Sigmoid colon (tissue), 7 donors: ENCODE data around the gene HIVEP2. TPM values are rescaled to one million over a fixed set of nuclear protein-coding genes. Genes with fewer than 3 reads are reported as not detected.

Source experiments
- DNase-seq: peaks from one replicate; pipeline ENCODE4 v3.0.0-alpha.2; 2019
- H3K27ac ChIP-seq, 4 donors: fragments of 200-600 bp; sonication (generic); one replicate each; pipeline ENCODE4 v1.5.1; 2016 to 2019; ENCODE audit warnings: mild to moderate bottlenecking in 1 of 4
- H3K27me3 ChIP-seq, 3 donors: fragments of 200-600 bp; sonication (generic); one replicate each; pipeline ENCODE4 v1.5.1; 2019; ENCODE audit warnings: mild to moderate bottlenecking in 1 of 3
- H3K36me3 ChIP-seq, 4 donors: fragments of 200-600 bp; sonication (generic); one replicate each; pipeline ENCODE4 v1.5.1; 2016 to 2019
- H3K4me1 ChIP-seq, 4 donors: fragments of 200-600 bp; sonication (generic); one replicate each; pipeline ENCODE4 v1.5.1; 2017 to 2019
- H3K4me3 ChIP-seq, 4 donors: fragments of 200-600 bp; sonication (generic); one replicate each; pipeline ENCODE4 v1.5.1; 2017 to 2019; ENCODE audit warnings: mild to moderate bottlenecking in 2 of 4, moderate library complexity in 1 of 4
- H3K9me3 ChIP-seq, 4 donors: fragments of 200-600 bp in 3 of 4; sonication (generic) in 3 of 4; one replicate each; pipeline versions ENCODE4 v1.5.1 to v1.6.1; 2013 to 2019
- EP300 ChIP-seq, 4 donors: sonication (generic); formaldehyde crosslinking; IDR thresholded peaks; one replicate each; pipeline ENCODE4 v1.6.1; 2017; ENCODE audit warnings: antibody characterized with exemption in 4 of 4
- POLR2A ChIP-seq, 2 donors: fragments of 450-650 bp; IDR thresholded peaks; one replicate each; pipeline ENCODE4 v1.6.1; 2016; ENCODE audit warnings: antibody characterized with exemption in 2 of 2, mild to moderate bottlenecking in 2 of 2, moderate library complexity in 2 of 2
- POLR2AphosphoS5 ChIP-seq, 4 donors: sonication (generic); formaldehyde crosslinking; IDR thresholded peaks; one replicate each; pipeline ENCODE4 v1.6.1; 2017; ENCODE audit warnings: antibody characterized with exemption in 4 of 4
- WGBS, 2 donors: extraction: QIAGEN DNeasy Blood & Tissue Kit; methylation state at CpG; one replicate each; pipeline ENCODE4 v1.1.7; 2013; 5-methylcytosine and 5-hydroxymethylcytosine counted together
- intact Hi-C: fragments of 100-400 bp; cut with DNase I; formaldehyde crosslinking; loops from one replicate; pipeline ENCODE4 v1.15.1; 2023
- polyA plus RNA-seq, 3 donors: library from polyadenylated mRNA; stranded (reverse); fragments of 200-250 nt; gene quantifications; one replicate each; pipeline ENCODE4 v1.2.3, GENCODE V29; 2013
- total RNA-seq, 4 donors: library from RNA; depleted of rRNA; stranded (reverse); fragments of >200 nt; gene quantifications; one replicate each; pipeline ENCODE4 v1.1.0, GENCODE V29; 2016
- TF ChIP-seq, protein P1 (sequence below), 4 experiments: fragments of 450-650 bp in 3 of 4; fragments of 200-600 bp in 1 of 4; IDR thresholded peaks; one replicate each; pipeline ENCODE4 v1.5.1; 2016 to 2019; ENCODE audit warnings: antibody characterized with exemption in 4 of 4, mild to moderate bottlenecking in 3 of 4, moderate library complexity in 2 of 4
- donor health status: healthy with polysubstance abuse.
- donor health status: Bipolar disorder and iron deficiency.
- donor health status: healthy.

Gene HIVEP2
- total and polyA plus RNA-seq, 7 donors: 1.8 to 21.7 (median 11.5) TPM

DNA sequence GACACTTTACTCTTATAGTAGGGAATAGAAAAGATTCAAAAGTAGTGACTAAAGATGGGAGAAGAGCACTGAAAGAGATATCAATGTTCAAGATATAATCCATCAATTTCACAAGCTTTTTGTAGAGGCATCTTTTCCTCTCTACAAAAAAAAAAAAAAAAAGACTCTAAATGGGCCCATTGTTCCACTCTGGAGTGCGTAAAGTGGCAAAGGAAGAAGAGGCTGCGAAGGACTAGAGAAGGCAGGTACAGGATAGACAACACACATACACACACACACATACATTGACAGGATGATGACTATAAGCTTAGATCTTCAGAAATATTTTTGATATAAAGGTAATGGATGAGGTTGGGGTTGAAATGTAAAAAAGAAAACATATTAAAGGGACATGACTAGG is 157.6 kb downstream of the HIVEP2 start:
- no peak overlapping the region for H3K4me3 ChIP-seq
- H3K27ac ChIP-seq: no peak overlapping the region
- intact Hi-C loops: no loop called here
- no peaks in the 10 kb centered on the region for H3K4me1 ChIP-seq
- H3K27me3 ChIP-seq: no peaks in the 10 kb centered on the region
- H3K9me3 ChIP-seq: no peaks in the 10 kb centered on the region
- no peaks in the 10 kb centered on the region for H3K36me3 ChIP-seq
- TF ChIP-seq, protein P1, sequence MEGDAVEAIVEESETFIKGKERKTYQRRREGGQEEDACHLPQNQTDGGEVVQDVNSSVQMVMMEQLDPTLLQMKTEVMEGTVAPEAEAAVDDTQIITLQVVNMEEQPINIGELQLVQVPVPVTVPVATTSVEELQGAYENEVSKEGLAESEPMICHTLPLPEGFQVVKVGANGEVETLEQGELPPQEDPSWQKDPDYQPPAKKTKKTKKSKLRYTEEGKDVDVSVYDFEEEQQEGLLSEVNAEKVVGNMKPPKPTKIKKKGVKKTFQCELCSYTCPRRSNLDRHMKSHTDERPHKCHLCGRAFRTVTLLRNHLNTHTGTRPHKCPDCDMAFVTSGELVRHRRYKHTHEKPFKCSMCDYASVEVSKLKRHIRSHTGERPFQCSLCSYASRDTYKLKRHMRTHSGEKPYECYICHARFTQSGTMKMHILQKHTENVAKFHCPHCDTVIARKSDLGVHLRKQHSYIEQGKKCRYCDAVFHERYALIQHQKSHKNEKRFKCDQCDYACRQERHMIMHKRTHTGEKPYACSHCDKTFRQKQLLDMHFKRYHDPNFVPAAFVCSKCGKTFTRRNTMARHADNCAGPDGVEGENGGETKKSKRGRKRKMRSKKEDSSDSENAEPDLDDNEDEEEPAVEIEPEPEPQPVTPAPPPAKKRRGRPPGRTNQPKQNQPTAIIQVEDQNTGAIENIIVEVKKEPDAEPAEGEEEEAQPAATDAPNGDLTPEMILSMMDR (IDR thresholded peaks at IDR 0.05): no peak
- TF ChIP-seq POLR2A (IDR thresholded peaks at IDR 0.05) (no peak), POLR2AphosphoS5 (IDR thresholded peaks at IDR 0.05) (no peak), EP300 (IDR thresholded peaks at IDR 0.05) (no peak)
- 93% methylated on average over 2 of the region's 2 CpGs for WGBS, 2 donors
- no peak for DNase-seq

- no peak for TF ChIP-seq POLR2A (IDR thresholded peaks at IDR 0.05)
- no peak for TF ChIP-seq EP300 (IDR thresholded peaks at IDR 0.05)
- TF ChIP-seq, protein P1 (IDR thresholded peaks at IDR 0.05): no peak
- no peak for TF ChIP-seq POLR2AphosphoS5 (IDR thresholded peaks at IDR 0.05)
- H3K9me3 ChIP-seq: no peaks in the 10 kb centered on the region
Measured at GRCh38 chr6:142786476-142786875, 158.5 kb downstream of the HIVEP2 start.

DNA sequence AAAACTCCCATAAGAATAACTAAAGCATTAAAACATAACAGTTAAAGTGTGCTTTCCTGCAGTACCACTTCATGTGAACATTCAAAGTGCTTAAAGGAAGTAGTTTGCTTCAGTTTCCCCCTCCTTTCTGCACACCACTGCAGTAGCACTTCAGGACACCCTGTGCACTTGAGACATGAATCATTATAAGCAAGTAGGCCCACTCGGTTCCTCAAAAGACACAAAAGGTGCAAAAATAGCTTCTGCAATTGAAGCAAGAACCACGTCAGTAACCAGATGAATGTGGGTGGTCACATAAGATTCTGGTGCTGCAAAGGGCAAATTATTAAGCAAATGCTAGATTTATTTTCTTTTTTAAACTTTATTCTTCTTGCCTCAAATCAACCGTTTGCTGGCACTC is 160.6 kb downstream of the HIVEP2 start:
- Histone ChIP-seq H3K27me3 (no peaks in the 10 kb centered on the region), H3K27ac (no peak overlapping the region), H3K36me3 (peaks cover 0 to 3% (median 0%) of the 10 kb centered on the region in 4 donors), H3K9me3 (no peaks in the 10 kb centered on the region), H3K4me1 (no peaks in the 10 kb centered on the region), H3K4me3 (no peak overlapping the region)
- intact Hi-C loops: no loop called here
- TF ChIP-seq, protein P1 (IDR thresholded peaks at IDR 0.05): no peak
- TF ChIP-seq POLR2AphosphoS5 (IDR thresholded peaks at IDR 0.05) (peak in 1 of 4 donors; percentile 32), EP300 (IDR thresholded peaks at IDR 0.05) (peak in 1 of 4 donors; percentile 14)
- no peak for DNase-seq
- 51 to 79% methylated on average over 3 of the region's 3 CpGs for WGBS, 2 donors

More at GRCh38 chr6:142786476-142786875, 158.5 kb downstream of the HIVEP2 start:
- Histone ChIP-seq H3K36me3 (peaks cover 0 to 3% (median 0%) of the 10 kb centered on the region in 4 donors), H3K27ac (no peak overlapping the region), H3K4me1 (no peaks in the 10 kb centered on the region), H3K4me3 (no peak overlapping the region), H3K27me3 (no peaks in the 10 kb centered on the region)
- DNase-seq: no peak
- intact Hi-C loops: no loop called here

GRCh38 chr6:142783499-142783898 is 161.5 kb downstream of the HIVEP2 start:
- 93 to 95% methylated on average over 2 of the region's 2 CpGs for WGBS, 2 donors
- Histone ChIP-seq H3K4me3 (no peak overlapping the region), H3K27me3 (no peaks in the 10 kb centered on the region), H3K27ac (no peak overlapping the region), H3K4me1 (no peaks in the 10 kb centered on the region), H3K36me3 (peaks cover 0 to 3% (median 0%) of the 10 kb centered on the region in 4 donors), H3K9me3 (no peaks in the 10 kb centered on the region)
- DNase-seq: no peak
- TF ChIP-seq EP300 (IDR thresholded peaks at IDR 0.05): no peak
- TF ChIP-seq, protein P1 (IDR thresholded peaks at IDR 0.05): no peak
- TF ChIP-seq POLR2A (IDR thresholded peaks at IDR 0.05): no peak
- no peak for TF ChIP-seq POLR2AphosphoS5 (IDR thresholded peaks at IDR 0.05)
- intact Hi-C loops: no loop called here

DNA sequence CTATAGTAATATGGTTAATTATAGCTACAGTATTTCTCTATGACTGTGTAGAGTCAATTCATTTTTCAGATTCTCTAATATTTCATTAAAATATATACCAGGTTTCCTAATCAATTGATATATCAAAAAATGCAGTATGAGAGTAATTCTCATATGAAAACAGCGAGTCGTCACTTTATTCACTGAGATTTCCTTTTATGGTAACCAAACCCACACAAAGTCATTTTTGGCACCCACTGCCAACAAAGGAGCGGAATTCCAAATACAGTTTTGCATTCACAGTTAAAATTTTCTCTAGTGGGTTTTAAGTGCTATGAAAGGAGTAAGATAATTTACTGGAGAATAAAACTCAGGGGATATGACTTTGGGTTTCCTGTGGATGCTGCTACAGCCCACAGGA is 163.8 kb downstream of the HIVEP2 start:
- Histone ChIP-seq H3K4me1 (no peaks in the 10 kb centered on the region), H3K9me3 (no peaks in the 10 kb centered on the region), H3K4me3 (no peak overlapping the region), H3K27me3 (no peaks in the 10 kb centered on the region), H3K27ac (no peak overlapping the region), H3K36me3 (peaks cover 0 to 3% (median 0%) of the 10 kb centered on the region in 4 donors)
- 87 to 94% methylated on average over 3 of the region's 3 CpGs for WGBS, 2 donors
- no peak for DNase-seq
- intact Hi-C loops: no loop called here
- TF ChIP-seq POLR2AphosphoS5 (IDR thresholded peaks at IDR 0.05) (no peak), POLR2A (IDR thresholded peaks at IDR 0.05) (no peak), EP300 (IDR thresholded peaks at IDR 0.05) (no peak)
- TF ChIP-seq, protein P1 (IDR thresholded peaks at IDR 0.05): no peak
